WTC11 (cell line): ENCODE results near the gene ZBP1. TPM values are rescaled to one million over a fixed set of nuclear protein-coding genes. Genes with fewer than 3 reads are reported as not detected.

Source experiments
- ATAC-seq: fragments of 200-7000 bp; cut with Tn5 transposase; 2 replicates; pipeline ENCODE4 v1.10.0; 2021; ENCODE audit warnings: mild to moderate bottlenecking, moderate library complexity
- CTCF ChIA-PET: fragments of 300-600 bp; sonication (Branson Sonifier 250); formaldehyde crosslinking; loops from one replicate; lab custom pipeline; 2021; ENCODE audit warnings: antibody characterized with exemption; lab: Charles Lee
- POLR2A ChIA-PET: fragments of 350-600 bp; sonication (Branson Sonifier 250); formaldehyde crosslinking; loops from one replicate; lab custom pipeline; 2021; ENCODE audit warnings: antibody characterized with exemption; lab: Charles Lee
- DNase-seq: peaks from one replicate; pipeline ENCODE4 v3.0.0; 2021; ENCODE audit warnings: low spot score
- H3K27ac Mint-ChIP-seq: 2 replicates; pipeline ENCODE4 v1.8.0; 2021; ENCODE audit warnings: mixed read lengths
- H3K27me3 Mint-ChIP-seq: 2 replicates; pipeline ENCODE4 v1.8.0; 2021; ENCODE audit warnings: low read depth, mild to moderate bottlenecking, moderate library complexity, mixed read lengths
- H3K36me3 Mint-ChIP-seq: 2 replicates; pipeline ENCODE4 v1.8.0; 2021; ENCODE audit warnings: mixed read lengths
- H3K4me1 Mint-ChIP-seq: 2 replicates; pipeline ENCODE4 v1.8.0; 2022; ENCODE audit warnings: mixed read lengths
- H3K4me3 Mint-ChIP-seq: 2 replicates; pipeline ENCODE4 v1.8.0; 2021; ENCODE audit warnings: mild to moderate bottlenecking, moderate library complexity, mixed read lengths
- H3K9me3 Mint-ChIP-seq: 2 replicates; pipeline ENCODE4 v1.8.0; 2021; ENCODE audit warnings: mixed read lengths
- CREM ChIP-seq: sonication (generic); formaldehyde crosslinking; IDR thresholded peaks from 2 replicates; pipeline ENCODE4 v1.8.1; 2022; ENCODE audit warnings: mild to moderate bottlenecking, missing genetic modification reagents, moderate library complexity
- GABPB1 ChIP-seq: sonication (generic); formaldehyde crosslinking; IDR thresholded peaks from 2 replicates; pipeline ENCODE4 v1.8.1; 2023; ENCODE audit warnings: mild to moderate bottlenecking, missing genetic modification reagents
- total RNA-seq: library from RNA; stranded (reverse); gene quantifications from 3 replicates; pipeline ENCODE4 v1.2.3, GENCODE V29; 2021
- TF ChIP-seq, protein P1 (sequence below): sonication (generic); formaldehyde crosslinking; IDR thresholded peaks from 2 replicates; pipeline ENCODE4 v1.8.1; 2023; ENCODE audit warnings: mild to moderate bottlenecking, missing genetic modification reagents
- TF ChIP-seq, protein P2 (sequence below): sonication (generic); formaldehyde crosslinking; IDR thresholded peaks from 2 replicates; pipeline ENCODE4 v1.8.0; 2023; ENCODE audit warnings: missing genetic modification reagents

Gene ZBP1
- total RNA-seq, 1 experiment from 2014 or later: not detected

DNA sequence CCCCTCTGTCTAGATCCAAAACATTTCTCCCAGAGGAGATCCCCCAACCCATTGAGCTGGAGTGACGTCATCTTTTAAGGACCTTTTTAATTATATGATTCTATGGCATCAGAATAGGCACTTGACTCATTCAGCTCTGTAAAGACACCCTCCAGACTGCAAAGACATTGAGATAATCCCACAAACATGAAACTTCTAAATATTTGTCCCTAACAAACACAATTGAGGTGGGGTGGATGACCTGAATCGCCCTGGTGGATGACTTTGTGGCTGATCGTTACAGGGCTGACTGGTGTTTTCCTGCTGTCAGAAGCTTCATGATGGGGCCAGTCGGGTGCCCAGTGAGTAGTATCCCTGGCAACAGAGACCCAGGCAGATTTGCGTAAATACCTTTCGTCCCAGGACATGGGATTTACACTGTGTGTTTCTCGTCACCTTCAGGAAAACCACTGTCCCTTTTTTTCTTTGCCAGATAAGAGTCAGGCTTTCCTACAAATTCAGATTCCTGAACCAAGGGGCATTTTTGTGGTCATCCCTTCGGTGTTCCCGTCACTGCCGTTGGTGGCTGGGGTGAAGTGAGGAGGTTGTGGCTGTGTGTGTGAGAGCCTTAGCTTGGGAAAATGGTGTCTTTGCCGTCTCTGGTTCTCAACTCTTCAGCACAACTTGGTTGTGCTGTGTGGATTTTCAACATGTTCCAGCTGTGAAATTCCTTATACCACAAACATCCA is 64.6 kb downstream of the ZBP1 start:
- Mint-ChIP-seq H3K27me3 (no peaks in the 10 kb centered on the region; the same call in 1 of the 2 replicates), H3K4me1 (peaks cover 9% of the 10 kb centered on the region), H3K4me3 (no peak overlapping the region), H3K27ac (no peak overlapping the region), H3K36me3 (no peaks in the 10 kb centered on the region), H3K9me3 (no peaks in the 10 kb centered on the region)
- ATAC-seq (no peak), DNase-seq (no peak)
- ChIA-PET POLR2A (no interaction called here), CTCF (no interaction called here)
- TF ChIP-seq, protein P1, sequence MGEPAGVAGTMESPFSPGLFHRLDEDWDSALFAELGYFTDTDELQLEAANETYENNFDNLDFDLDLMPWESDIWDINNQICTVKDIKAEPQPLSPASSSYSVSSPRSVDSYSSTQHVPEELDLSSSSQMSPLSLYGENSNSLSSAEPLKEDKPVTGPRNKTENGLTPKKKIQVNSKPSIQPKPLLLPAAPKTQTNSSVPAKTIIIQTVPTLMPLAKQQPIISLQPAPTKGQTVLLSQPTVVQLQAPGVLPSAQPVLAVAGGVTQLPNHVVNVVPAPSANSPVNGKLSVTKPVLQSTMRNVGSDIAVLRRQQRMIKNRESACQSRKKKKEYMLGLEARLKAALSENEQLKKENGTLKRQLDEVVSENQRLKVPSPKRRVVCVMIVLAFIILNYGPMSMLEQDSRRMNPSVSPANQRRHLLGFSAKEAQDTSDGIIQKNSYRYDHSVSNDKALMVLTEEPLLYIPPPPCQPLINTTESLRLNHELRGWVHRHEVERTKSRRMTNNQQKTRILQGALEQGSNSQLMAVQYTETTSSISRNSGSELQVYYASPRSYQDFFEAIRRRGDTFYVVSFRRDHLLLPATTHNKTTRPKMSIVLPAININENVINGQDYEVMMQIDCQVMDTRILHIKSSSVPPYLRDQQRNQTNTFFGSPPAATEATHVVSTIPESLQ (CRISPR knock-in tag): no peak
- no peak for TF ChIP-seq CREM (CRISPR knock-in tag)
- TF ChIP-seq, protein P2, sequence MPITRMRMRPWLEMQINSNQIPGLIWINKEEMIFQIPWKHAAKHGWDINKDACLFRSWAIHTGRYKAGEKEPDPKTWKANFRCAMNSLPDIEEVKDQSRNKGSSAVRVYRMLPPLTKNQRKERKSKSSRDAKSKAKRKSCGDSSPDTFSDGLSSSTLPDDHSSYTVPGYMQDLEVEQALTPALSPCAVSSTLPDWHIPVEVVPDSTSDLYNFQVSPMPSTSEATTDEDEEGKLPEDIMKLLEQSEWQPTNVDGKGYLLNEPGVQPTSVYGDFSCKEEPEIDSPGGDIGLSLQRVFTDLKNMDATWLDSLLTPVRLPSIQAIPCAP (CRISPR knock-in tag): no peak
- TF ChIP-seq GABPB1: peak; percentile 48; the same call in 1 of the 2 replicates
- TF ChIP-seq, all 79 proteins: peak for 1

Other genes with a start within 250 kb of the ZBP1 start
- 60.5 to 69.0 TPM (median 61.1 TPM) in 3 replicates for gene RBM38, start 229.0 kb downstream of the ZBP1 start, total RNA-seq
- gene CTCFL, start 95.3 kb downstream of the ZBP1 start, total RNA-seq: 0.70 to 2.6 TPM (median 2.4 TPM) in 3 replicates
- gene PCK1, start 59.3 kb downstream of the ZBP1 start, total RNA-seq: 0.17 to 0.30 TPM (median 0.21 TPM) in 3 replicates
- 29.8 to 40.6 TPM (median 31.0 TPM) in 3 replicates for gene PMEPA1, start 89.6 kb upstream of the ZBP1 start, total RNA-seq